Adrenal gland (tissue), 12 donors: Measurements from ENCODE around the gene CHCHD1. TPM values are rescaled to one million over a fixed set of nuclear protein-coding genes. Genes with fewer than 3 reads are reported as not detected.

Experiments used
- DNase-seq, 7 donors: peaks; one replicate each; pipeline ENCODE4 v3.0.0-alpha.2; 2019 to 2020
- H3K27ac ChIP-seq, 5 donors: fragments of 200-600 bp; sonication (generic) in 4 of 5; 1 replicate in 3 of 5; 2 replicates in 2 of 5; pipeline versions ENCODE4 v1.5.1 to v1.8.0; 2016 to 2020; ENCODE audit warnings: mild to moderate bottlenecking in 1 of 5
- H3K27me3 ChIP-seq: fragments of 200-600 bp; 2 replicates; pipeline ENCODE4 v1.8.0; 2021
- H3K36me3 ChIP-seq, 2 donors: fragments of 200-600 bp; replicated peaks in 1 of 2; 1 replicate in 1 of 2; 2 replicates in 1 of 2; pipeline versions ENCODE4 v1.5.1 to v1.8.0; 2018 to 2022
- H3K4me1 ChIP-seq, 2 donors: fragments of 200-600 bp; replicated peaks in 1 of 2; 1 replicate in 1 of 2; 2 replicates in 1 of 2; pipeline versions ENCODE4 v1.5.1 to v1.8.0; 2018 to 2021
- H3K4me3 ChIP-seq, 4 donors: fragments of 200-600 bp; sonication (generic) in 3 of 4; one replicate each; pipeline ENCODE4 v1.5.1; 2016 to 2018
- H3K9me3 ChIP-seq, 3 donors: fragments of 200-600 bp; sonication (generic) in 1 of 3; replicated peaks in 1 of 3; 1 replicate in 2 of 3; 2 replicates in 1 of 3; pipeline versions ENCODE4 v1.5.1 to v1.8.0; 2016 to 2021
- CTCF ChIP-seq, 6 experiments: fragments of 450-650 bp in 4 of 6; fragments of 200-600 bp in 2 of 6; sonication (generic) in 1 of 6; IDR thresholded peaks; 1 replicate in 5 of 6; 2 replicates in 1 of 6; pipeline versions ENCODE4 v1.5.1 to v1.8.0; 2016 to 2021; ENCODE audit warnings: antibody characterized with exemption in 6 of 6, mild to moderate bottlenecking in 2 of 6, moderate library complexity in 1 of 6
- POLR2A ChIP-seq, 2 donors: fragments of 450-650 bp; IDR thresholded peaks; one replicate each; pipeline ENCODE4 v1.6.1; 2017; ENCODE audit warnings: antibody characterized with exemption in 2 of 2, mild to moderate bottlenecking in 2 of 2, moderate library complexity in 1 of 2
- WGBS, 4 donors: extraction: QIAGEN DNeasy Blood & Tissue Kit in 2 of 4; methylation state at CpG; one replicate each; pipeline versions ENCODE4 v1.1.5 to v1.1.7; 2013 to 2017; 5-methylcytosine and 5-hydroxymethylcytosine counted together
- intact Hi-C, 2 donors: fragments of 100-400 bp; cut with DNase I; formaldehyde crosslinking; loops; one replicate each; pipeline versions ENCODE4 v1.14.1 to v1.15.0; 2022 to 2023
- polyA plus RNA-seq, 3 donors: library from polyadenylated mRNA; stranded (reverse); fragments of 200-250 nt in 2 of 3; fragments of 350-450 nt in 1 of 3; fragmentation: Illumina TruSeq in 1 of 3; extraction: RNeasy Lipid Tissue Mini Kit (QIAGEN cat#74804) in 1 of 3; gene quantifications; one replicate each; pipeline ENCODE4 v1.2.3, GENCODE V29; 2013 to 2014
- total RNA-seq, 9 donors: library from RNA; depleted of rRNA in 4 of 9; stranded (reverse); fragments of >200 nt in 4 of 9; fragments of 120-200 nt in 1 of 9; fragmentation: NEBNext Ultra II Directional in 1 of 9; extraction: Animal tissue kit (Norgen Biotek cat#: 25700) in 1 of 9; gene quantifications; one replicate each; pipeline versions ENCODE4 v1.1.0 to v1.2.4, GENCODE V29; 2013 to 2023
- donor health status: healthy with polysubstance abuse.
- donor health status: Bipolar disorder and iron deficiency.
- donor health status: DM: yes; HTN: yes; CAD: no.
- donor health status: DM: no; HTN: no; CAD: no.
- donor health status: DM: no; HTN: no; CAD: no.
- donor health status: DM: yes; HTN: yes; CAD: no.

The CHCHD1 gene
- total and polyA plus RNA-seq, 12 donors: 31.7 to 83.1 (median 47.4) TPM

GRCh38 chr10:73761781-73762180 is 20.1 kb upstream of the CHCHD1 start:
- intact Hi-C loops: no loop called here
- DNase-seq: peak in 1 of 7 donors; percentile 1
- WGBS, 4 donors: 93 to 100% (median 99%) methylated on average over 1 of the region's 1 CpG
- H3K27me3 ChIP-seq: no peaks in the 10 kb centered on the region
- H3K4me3 ChIP-seq: no peak overlapping the region
- H3K9me3 ChIP-seq: no peaks in the 10 kb centered on the region
- no peak overlapping the region for H3K27ac ChIP-seq
- TF ChIP-seq POLR2A (IDR thresholded peaks at IDR 0.05): no peak
- TF ChIP-seq CTCF (IDR thresholded peaks at IDR 0.05): no peak
- peaks cover 0 to 80% of the 10 kb centered on the region in 2 donors for H3K36me3 ChIP-seq
- H3K4me1 ChIP-seq: peaks cover 0 to 6% of the 10 kb centered on the region in 2 donors

- no peaks in the 10 kb centered on the region for H3K27me3 ChIP-seq
- intact Hi-C loops: no loop called here
- no peaks in the 10 kb centered on the region for H3K9me3 ChIP-seq
- H3K4me3 ChIP-seq: no peak overlapping the region
- DNase-seq: no peak
- peaks cover 0 to 91% of the 10 kb centered on the region in 2 donors for H3K36me3 ChIP-seq
- 39 to 60% (median 45%) methylated on average over 2 of the region's 2 CpGs for WGBS, 4 donors
- peaks cover 0 to 6% of the 10 kb centered on the region in 2 donors for H3K4me1 ChIP-seq
- TF ChIP-seq POLR2A (IDR thresholded peaks at IDR 0.05) (no peak), CTCF (IDR thresholded peaks at IDR 0.05) (no peak)
- H3K27ac ChIP-seq: peak overlapping the region in 1 of 5 donors; percentile 29
These were observed 18.9 kb upstream of the CHCHD1 start for GRCh38 chr10:73762915-73763314.

- 71 to 83% (median 79%) methylated on average over 2 of the region's 2 CpGs for WGBS, 4 donors
- TF ChIP-seq POLR2A (IDR thresholded peaks at IDR 0.05) (no peak), CTCF (IDR thresholded peaks at IDR 0.05) (no peak)
- H3K4me3 ChIP-seq: no peak overlapping the region
- no peaks in the 10 kb centered on the region for H3K27me3 ChIP-seq
- H3K9me3 ChIP-seq: no peaks in the 10 kb centered on the region
- DNase-seq: no peak
- peaks cover 0 to 95% of the 10 kb centered on the region in 2 donors for H3K36me3 ChIP-seq
- peak overlapping the region in 1 of 5 donors; percentile 29 for H3K27ac ChIP-seq
- intact Hi-C loops: no loop called here
- H3K4me1 ChIP-seq: peaks cover 0 to 6% of the 10 kb centered on the region in 2 donors
These were observed 18.5 kb upstream of the CHCHD1 start for GRCh38 chr10:73763343-73763742.

GRCh38 chr10:73765066-73765465 is 16.8 kb upstream of the CHCHD1 start:
- H3K27ac ChIP-seq: no peak overlapping the region
- WGBS, 4 donors: 87 to 90% (median 89%) methylated on average over 6 of the region's 6 CpGs
- no peaks in the 10 kb centered on the region for H3K4me1 ChIP-seq
- H3K4me3 ChIP-seq: no peak overlapping the region
- peaks cover 0 to 100% of the 10 kb centered on the region in 2 donors for H3K36me3 ChIP-seq
- no peaks in the 10 kb centered on the region for H3K9me3 ChIP-seq
- DNase-seq: no peak
- intact Hi-C loops: no loop called here
- TF ChIP-seq POLR2A (IDR thresholded peaks at IDR 0.05) (no peak), CTCF (IDR thresholded peaks at IDR 0.05) (no peak)
- H3K27me3 ChIP-seq: no peaks in the 10 kb centered on the region
